PC-3 (cell line): ENCODE data around the gene ETV5. TPM values are rescaled to one million over a fixed set of nuclear protein-coding genes. Genes with fewer than 3 reads are reported as not detected.

Source experiments
- ATAC-seq: fragments of 200-7000 bp; cut with Tn5 transposase; 2 replicates; pipeline ENCODE4 v1.9.1; 2020; ENCODE audit warnings: mild to moderate bottlenecking, moderate library complexity
- BruUV-seq: library from RNA; stranded (reverse); fragments of 400-500 nt; replicated peaks from 2 replicates; lab custom pipeline; 2021; lab: Mats Ljungman, UMichigan
- CTCF ChIA-PET: fragments of 300-600 bp; sonication (Branson Sonifier 250); formaldehyde crosslinking; loops from one replicate; lab custom pipeline; 2022; ENCODE audit warnings: antibody characterized with exemption; lab: Charles Lee
- POLR2A ChIA-PET: fragments of 300-600 bp; sonication (Branson Sonifier 250); formaldehyde crosslinking; loops from one replicate; lab custom pipeline; 2022; ENCODE audit warnings: antibody characterized with exemption; ENCODE audit not compliant: unreplicated experiment; lab: Charles Lee
- DNase-seq: peaks from one replicate; pipeline ENCODE4 v3.0.0-alpha.2; 2015
- H2AFZ ChIP-seq: fragments of 300-600 bp; sonication (generic); 2 replicates; pipeline ENCODE4 v1.6.0; 2016; ENCODE audit warnings: antibody characterized with exemption, low read length
- H3F3A ChIP-seq: fragments of 300-600 bp; sonication (generic); one replicate; pipeline ENCODE4 v1.6.0; 2017; ENCODE audit warnings: antibody characterized with exemption, low read length, control low read depth, mild to moderate bottlenecking; ENCODE audit not compliant: unreplicated experiment
- H3K27ac ChIP-seq: fragments of 300-600 bp; sonication (generic); 2 replicates; pipeline ENCODE4 v1.5.1; 2016; ENCODE audit warnings: mild to moderate bottlenecking, low read length
- H3K27me3 ChIP-seq: fragments of 300-600 bp; sonication (generic); 2 replicates; pipeline ENCODE4 v1.6.1; 2016; ENCODE audit warnings: low read length, mixed read lengths
- H3K36me3 ChIP-seq: fragments of 300-600 bp; sonication (generic); 2 replicates; pipeline ENCODE4 v1.6.1; 2016; ENCODE audit warnings: low read depth, mixed run types, low read length, mixed read lengths
- H3K4me1 ChIP-seq: fragments of 300-600 bp; sonication (generic); 2 replicates; pipeline ENCODE4 v1.5.1; 2016; ENCODE audit warnings: low read length; ENCODE audit not compliant: insufficient read depth
- H3K4me2 ChIP-seq: fragments of 300-600 bp; sonication (generic); 2 replicates; pipeline ENCODE4 v1.6.0; 2016; ENCODE audit warnings: low read length
- H3K4me3 ChIP-seq: fragments of 300-600 bp; sonication (generic); 2 replicates; pipeline ENCODE4 v1.5.1; 2016; ENCODE audit warnings: mild to moderate bottlenecking, low read length, mixed read lengths
- H3K79me2 ChIP-seq: fragments of 300-600 bp; sonication (generic); 2 replicates; pipeline ENCODE4 v1.6.1; 2017; ENCODE audit warnings: low read length, mixed read lengths
- H3K9ac ChIP-seq: fragments of 300-600 bp; sonication (generic); 2 replicates; pipeline ENCODE4 v1.6.0; 2016; ENCODE audit warnings: mild to moderate bottlenecking, low read length
- H3K9me2 ChIP-seq: fragments of 300-600 bp; sonication (generic); replicated peaks from 2 replicates; pipeline ENCODE4 v1.6.1; 2016; ENCODE audit warnings: mixed run types, low read length, mixed read lengths
- H3K9me3 ChIP-seq: fragments of 300-600 bp; sonication (generic); 2 replicates; pipeline ENCODE4 v1.6.1; 2016; ENCODE audit warnings: low read length, mixed read lengths
- H4K20me1 ChIP-seq: fragments of 300-600 bp; sonication (generic); 2 replicates; pipeline ENCODE4 v1.6.1; 2016; ENCODE audit warnings: low read length, mixed read lengths
- EZH2 ChIP-seq: fragments of 300-600 bp; sonication (generic); IDR thresholded peaks from one replicate; pipeline ENCODE4 v1.6.1; 2017; ENCODE audit warnings: antibody characterized with exemption, mild to moderate bottlenecking, low read length; ENCODE audit not compliant: unreplicated experiment
- EZH2phosphoT487 ChIP-seq: fragments of 300-600 bp; sonication (generic); IDR thresholded peaks from 2 replicates; pipeline ENCODE4 v1.6.1; 2018; ENCODE audit warnings: mild to moderate bottlenecking, antibody characterized with exemption, low read length, borderline replicate concordance
- intact Hi-C: fragments of 100-400 bp; cut with micrococcal nuclease; formaldehyde crosslinking; loops from 2 replicates; pipeline ENCODE4 v1.9.0; 2023
- total RNA-seq: library from RNA; depleted of rRNA; stranded (reverse); fragments of >200 nt; gene quantifications from 2 replicates; pipeline ENCODE4 v1.2.3, GENCODE V29; 2014
- TF ChIP-seq, protein P1 (sequence below): fragments of 300-600 bp; sonication (generic); conservative IDR thresholded peaks from 2 replicates; pipeline ENCODE4 v1.5.1; 2017; ENCODE audit warnings: antibody characterized with exemption, low read depth, mild to moderate bottlenecking, low read length

The ETV5 gene
- total RNA-seq, 1 experiment from 2014 or later, result 60.6 TPM

GRCh38 chr3:186014866-186015265 is 94.0 kb downstream of the ETV5 start:
- no peak overlapping the region for H2AFZ ChIP-seq

DNA sequence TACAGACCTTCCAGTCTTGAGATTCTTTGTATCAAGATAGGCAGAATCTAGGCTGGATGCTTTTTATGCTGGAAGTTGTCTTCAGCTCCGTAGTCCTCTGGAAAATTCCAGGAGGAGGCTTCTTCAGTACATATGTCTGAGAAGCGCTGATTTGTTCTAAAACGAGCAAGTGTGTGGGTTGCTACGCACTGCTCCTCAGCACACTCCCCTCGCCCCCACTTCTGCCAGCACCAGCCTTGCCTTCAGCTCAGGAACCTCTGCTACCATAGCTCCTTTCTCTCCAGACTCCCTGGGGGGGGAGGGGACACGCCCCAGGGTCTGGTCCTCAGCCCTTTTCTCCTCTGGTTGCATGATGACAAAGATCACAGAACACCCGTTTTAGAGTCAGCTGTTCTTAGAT is 95.6 kb downstream of the ETV5 start:
- Histone ChIP-seq H3K27me3 (peaks cover 5% of the 10 kb centered on the region; the same call in 1 of the 2 replicates), H3K9me3 (no peaks in the 10 kb centered on the region), H3K4me1 (no peaks in the 10 kb centered on the region), H3K9me2 (no peaks in the 10 kb centered on the region), H3K79me2 (no peaks in the 10 kb centered on the region), H3F3A (no peaks in the 10 kb centered on the region), H2AFZ (no peak overlapping the region), H3K4me3 (no peak overlapping the region), H3K4me2 (no peak overlapping the region), H4K20me1 (no peaks in the 10 kb centered on the region), H3K9ac (no peak overlapping the region), H3K27ac (no peak overlapping the region), H3K36me3 (no peaks in the 10 kb centered on the region)
- no peak for TF ChIP-seq EZH2
- TF ChIP-seq, protein P1, sequence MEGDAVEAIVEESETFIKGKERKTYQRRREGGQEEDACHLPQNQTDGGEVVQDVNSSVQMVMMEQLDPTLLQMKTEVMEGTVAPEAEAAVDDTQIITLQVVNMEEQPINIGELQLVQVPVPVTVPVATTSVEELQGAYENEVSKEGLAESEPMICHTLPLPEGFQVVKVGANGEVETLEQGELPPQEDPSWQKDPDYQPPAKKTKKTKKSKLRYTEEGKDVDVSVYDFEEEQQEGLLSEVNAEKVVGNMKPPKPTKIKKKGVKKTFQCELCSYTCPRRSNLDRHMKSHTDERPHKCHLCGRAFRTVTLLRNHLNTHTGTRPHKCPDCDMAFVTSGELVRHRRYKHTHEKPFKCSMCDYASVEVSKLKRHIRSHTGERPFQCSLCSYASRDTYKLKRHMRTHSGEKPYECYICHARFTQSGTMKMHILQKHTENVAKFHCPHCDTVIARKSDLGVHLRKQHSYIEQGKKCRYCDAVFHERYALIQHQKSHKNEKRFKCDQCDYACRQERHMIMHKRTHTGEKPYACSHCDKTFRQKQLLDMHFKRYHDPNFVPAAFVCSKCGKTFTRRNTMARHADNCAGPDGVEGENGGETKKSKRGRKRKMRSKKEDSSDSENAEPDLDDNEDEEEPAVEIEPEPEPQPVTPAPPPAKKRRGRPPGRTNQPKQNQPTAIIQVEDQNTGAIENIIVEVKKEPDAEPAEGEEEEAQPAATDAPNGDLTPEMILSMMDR, result no peak
- TF ChIP-seq EZH2phosphoT487, result no peak
- no TSS peak for BruUV-seq
- ChIA-PET CTCF (no interaction called here), POLR2A (no interaction called here)
- ATAC-seq (no peak), DNase-seq (no peak)
- intact Hi-C loops, result no loop called here

More at GRCh38 chr3:186014866-186015265, 94.0 kb downstream of the ETV5 start:
- no TSS peak for BruUV-seq
- ATAC-seq, result no peak
- Histone ChIP-seq H3K4me1 (no peaks in the 10 kb centered on the region), H3K79me2 (no peaks in the 10 kb centered on the region), H3K27me3 (peaks cover 5% of the 10 kb centered on the region; the same call in 1 of the 2 replicates), H3K9me3 (no peaks in the 10 kb centered on the region), H3F3A (no peaks in the 10 kb centered on the region), H3K4me2 (no peak overlapping the region), H3K36me3 (no peaks in the 10 kb centered on the region), H4K20me1 (no peaks in the 10 kb centered on the region), H3K9ac (no peak overlapping the region), H3K27ac (no peak overlapping the region), H3K9me2 (no peaks in the 10 kb centered on the region), H3K4me3 (no peak overlapping the region)
- CTCF ChIA-PET, result no interaction called here
- intact Hi-C loops, result no loop called here
- POLR2A ChIA-PET, result no interaction called here
- TF ChIP-seq EZH2phosphoT487 (no peak), EZH2 (no peak)
- TF ChIP-seq, protein P1, result no peak
- DNase-seq, result no peak

- BruUV-seq, result no TSS peak
- no peaks in the 10 kb centered on the region for H3K4me1 ChIP-seq
- no peak overlapping the region for H3K4me3 ChIP-seq
- no peaks in the 10 kb centered on the region for H3K36me3 ChIP-seq
- no peaks in the 10 kb centered on the region for H3K9me2 ChIP-seq
- DNase-seq, result no peak
- intact Hi-C loops, result no loop called here
- no peak overlapping the region for H3K4me2 ChIP-seq
- no peaks in the 10 kb centered on the region for H3F3A ChIP-seq
- no peaks in the 10 kb centered on the region for H3K79me2 ChIP-seq
- TF ChIP-seq EZH2 (no peak), EZH2phosphoT487 (no peak)
- TF ChIP-seq, protein P1, result no peak
- ATAC-seq, result no peak
- ChIA-PET POLR2A (no interaction called here), CTCF (no interaction called here)
- H3K27me3 ChIP-seq, result peaks cover 5% of the 10 kb centered on the region; the same call in 1 of the 2 replicates
- no peak overlapping the region for H3K9ac ChIP-seq
- H4K20me1 ChIP-seq, result no peaks in the 10 kb centered on the region
- no peaks in the 10 kb centered on the region for H3K9me3 ChIP-seq
- no peak overlapping the region for H3K27ac ChIP-seq
- H2AFZ ChIP-seq, result no peak overlapping the region
These were observed 96.8 kb downstream of the ETV5 start for GRCh38 chr3:186012137-186012536.
